Measurements from ENCODE around the gene RPS25.

DNA sequence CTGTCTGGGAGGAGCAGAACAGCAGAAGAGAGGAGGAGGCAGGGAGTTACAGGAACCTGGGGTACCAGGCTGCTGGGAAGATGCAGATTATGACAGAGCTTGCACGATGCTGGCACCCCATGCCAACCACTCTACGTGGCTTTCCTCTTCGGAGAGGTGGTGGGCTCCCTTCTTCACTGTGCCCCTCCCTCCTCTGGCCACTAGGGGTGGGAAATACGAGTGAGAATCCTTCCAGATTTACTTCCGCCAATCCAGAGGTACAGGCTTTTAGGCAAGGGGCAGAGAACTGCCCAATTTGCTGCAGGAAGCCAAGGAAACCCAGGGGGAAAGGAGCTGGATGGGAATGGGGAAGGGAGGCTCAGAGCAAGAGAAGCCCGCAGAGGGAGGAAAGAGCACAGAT lies 26.6 kb upstream of the RPS25 start:
- TF ChIP-seq POLR2A (IDR thresholded peaks at IDR 0.05) = no peak
- TF ChIP-seq, protein P1, sequence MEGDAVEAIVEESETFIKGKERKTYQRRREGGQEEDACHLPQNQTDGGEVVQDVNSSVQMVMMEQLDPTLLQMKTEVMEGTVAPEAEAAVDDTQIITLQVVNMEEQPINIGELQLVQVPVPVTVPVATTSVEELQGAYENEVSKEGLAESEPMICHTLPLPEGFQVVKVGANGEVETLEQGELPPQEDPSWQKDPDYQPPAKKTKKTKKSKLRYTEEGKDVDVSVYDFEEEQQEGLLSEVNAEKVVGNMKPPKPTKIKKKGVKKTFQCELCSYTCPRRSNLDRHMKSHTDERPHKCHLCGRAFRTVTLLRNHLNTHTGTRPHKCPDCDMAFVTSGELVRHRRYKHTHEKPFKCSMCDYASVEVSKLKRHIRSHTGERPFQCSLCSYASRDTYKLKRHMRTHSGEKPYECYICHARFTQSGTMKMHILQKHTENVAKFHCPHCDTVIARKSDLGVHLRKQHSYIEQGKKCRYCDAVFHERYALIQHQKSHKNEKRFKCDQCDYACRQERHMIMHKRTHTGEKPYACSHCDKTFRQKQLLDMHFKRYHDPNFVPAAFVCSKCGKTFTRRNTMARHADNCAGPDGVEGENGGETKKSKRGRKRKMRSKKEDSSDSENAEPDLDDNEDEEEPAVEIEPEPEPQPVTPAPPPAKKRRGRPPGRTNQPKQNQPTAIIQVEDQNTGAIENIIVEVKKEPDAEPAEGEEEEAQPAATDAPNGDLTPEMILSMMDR (IDR thresholded peaks at IDR 0.05) = no peak

Data from right lobe of liver (tissue), 4 donors.